K562 (cell line): ENCODE data around the gene KRTAP10-9. TPM values are rescaled to one million over a fixed set of nuclear protein-coding genes. Genes with fewer than 3 reads are reported as not detected.
A peak's percentile ranks its signal among the peaks of the same experiment; 100 is the strongest.

Source experiments
- ATAC-seq: fragments of 200-7000 bp; cut with Tn5 transposase; 3 replicates; pipeline ENCODE4 v1.9.1; 2020; ENCODE audit warnings: moderate library complexity
- BruUV-seq: library from RNA; stranded (reverse); fragments of 400-500 nt; replicated peaks from 2 replicates; lab custom pipeline; 2021; lab: Mats Ljungman, UMichigan
- CTCF ChIA-PET: fragments of 300-600 bp; formaldehyde crosslinking; extraction: SDS; loops from one replicate; lab custom pipeline; 2021; ENCODE audit warnings: low intra/inter-chr PET ratio; lab: Yijun Ruan, JAX
- POLR2A ChIA-PET: fragments of 300-600, 350-650 bp; sonication (Branson Sonifier 250); formaldehyde crosslinking; extraction: SDS; loops from one replicate; lab custom pipeline; 2021; ENCODE audit warnings: antibody characterized with exemption, inconsistent platforms; lab: Yijun Ruan, JAX
- DNase-seq, 4 experiments: peaks; one replicate each; pipeline versions ENCODE4 v3.0.0 to v3.0.0-alpha.2; 2011 to 2018; ENCODE audit warnings: low spot score in 3 of 4, mixed read lengths in 3 of 4; ENCODE audit errors: extremely low read depth in 1 of 4
- FAIRE-seq: peaks from 2 replicates; lab custom pipeline; 2011; peaks lifted over from hg19 to GRCh38; lab: Jason Lieb, UNC
- H2AFZ ChIP-seq: 2 replicates; pipeline ENCODE4 v1.6.0; 2011; ENCODE audit warnings: low read depth, low read length, control low read depth, inconsistent platforms
- H3K27ac ChIP-seq: fragments of 200-600 bp; 3 replicates; pipeline ENCODE4 v1.8.0; 2011; ENCODE audit warnings: low read depth, mild to moderate bottlenecking, control low read depth, inconsistent platforms, low read length, moderate library complexity, mixed read lengths; ENCODE audit errors: extremely low read depth
- H3K27me3 ChIP-seq, 2 experiments: fragments of 300-600 bp in 1 of 2; 2 replicates in 1 of 2; 3 replicates in 1 of 2; pipeline versions ENCODE4 v1.6.0 to v1.8.0; 2011; ENCODE audit warnings: inconsistent platforms in 2 of 2, low read length in 2 of 2, mild to moderate bottlenecking in 1 of 2, mixed read lengths in 1 of 2, moderate library complexity in 1 of 2; ENCODE audit not compliant: control insufficient read depth in 2 of 2, insufficient read depth in 2 of 2
- H3K36me3 ChIP-seq: fragments of 300-600 bp; 3 replicates; pipeline ENCODE4 v1.8.0; 2011; ENCODE audit warnings: mild to moderate bottlenecking, low read length, inconsistent platforms; ENCODE audit not compliant: control insufficient read depth, insufficient read depth
- H3K4me1 ChIP-seq, 2 experiments: fragments of 200-600 bp in 1 of 2; replicated peaks in 1 of 2; 2 replicates in 1 of 2; 3 replicates in 1 of 2; pipeline versions ENCODE4 v1.5.1 to v1.8.0; 2011; ENCODE audit warnings: inconsistent platforms in 2 of 2, low read length in 2 of 2, mild to moderate bottlenecking in 1 of 2, mixed read lengths in 1 of 2, moderate library complexity in 1 of 2; ENCODE audit not compliant: control insufficient read depth in 2 of 2, insufficient read depth in 2 of 2
- H3K4me2 ChIP-seq: 2 replicates; pipeline ENCODE4 v1.6.1; 2011; ENCODE audit warnings: low read length, control low read depth, inconsistent platforms, mixed read lengths; ENCODE audit not compliant: insufficient read depth
- H3K4me3 ChIP-seq: fragments of 200-600 bp; sonication (generic), shearing (Covaris generic); 2 replicates; pipeline ENCODE4 v1.5.1; 2016; ENCODE audit warnings: control low read depth, inconsistent platforms
- H3K79me2 ChIP-seq: fragments of 200-600 bp; 3 replicates; pipeline ENCODE4 v1.8.0; 2011; ENCODE audit warnings: low read length, inconsistent platforms; ENCODE audit not compliant: control insufficient read depth, insufficient read depth
- H3K9ac ChIP-seq, 2 experiments: 2 replicates each; pipeline versions ENCODE4 v1.6.0 to v1.6.1; 2011; ENCODE audit warnings: low read depth in 2 of 2, low read length in 2 of 2, control low read depth in 1 of 2, inconsistent platforms in 1 of 2, mild to moderate bottlenecking in 1 of 2, mixed read lengths in 1 of 2; ENCODE audit not compliant: insufficient read depth in 1 of 2
- H3K9me1 ChIP-seq: one replicate; pipeline ENCODE4 v1.6.0; 2011; ENCODE audit warnings: inconsistent platforms, mild to moderate bottlenecking, low read length, moderate library complexity; ENCODE audit not compliant: control insufficient read depth, insufficient read depth
- H3K9me3 ChIP-seq: replicated peaks from 2 replicates; pipeline ENCODE4 v1.5.1; 2011; ENCODE audit warnings: low read depth, low read length, inconsistent platforms; ENCODE audit not compliant: control insufficient read depth, insufficient read depth
- H4K20me1 ChIP-seq: replicated peaks from 2 replicates; pipeline ENCODE4 v1.6.1; 2011; ENCODE audit warnings: low read length, inconsistent platforms, mixed read lengths; ENCODE audit not compliant: control insufficient read depth, insufficient read depth
- ARID2 ChIP-seq: fragments of 450-650 bp; IDR thresholded peaks from 2 replicates; pipeline ENCODE4 v1.6.1; 2017; ENCODE audit warnings: antibody characterized with exemption, mild to moderate bottlenecking
- ETV5 ChIP-seq: sonication (generic); formaldehyde crosslinking; IDR thresholded peaks from 2 replicates; pipeline ENCODE4 v1.4.0; 2020; ENCODE audit warnings: low read depth, mild to moderate bottlenecking, missing genetic modification reagents
- HNRNPL ChIP-seq: fragments of 200-400 bp; formaldehyde crosslinking; IDR thresholded peaks from 2 replicates; pipeline ENCODE4 v1.6.1; 2017; ENCODE audit warnings: low read depth, mild to moderate bottlenecking, low read length
- IRF9 ChIP-seq: fragments of 450-650 bp; IDR thresholded peaks from 2 replicates; pipeline ENCODE4 v1.6.1; 2016; ENCODE audit warnings: missing biosample characterization, missing genetic modification characterization
- KDM1A ChIP-seq, 2 experiments: fragments of 450-650 bp; IDR thresholded peaks; 2 replicates each; pipeline ENCODE4 v1.6.1; 2016; ENCODE audit warnings: mild to moderate bottlenecking in 2 of 2
- RBM25 ChIP-seq: fragments of 200-400 bp; formaldehyde crosslinking; IDR thresholded peaks from 2 replicates; pipeline ENCODE4 v1.6.1; 2018; ENCODE audit warnings: low read length, low read depth, moderate library complexity; ENCODE audit not compliant: severe bottlenecking
- ZNF146 ChIP-seq: IDR thresholded peaks from one replicate; pipeline ENCODE4 v1.6.1; 2018; ENCODE audit warnings: missing compliant biosample characterization; ENCODE audit not compliant: unreplicated experiment
- ZNF165 ChIP-seq: fragments of 250-450 bp; sonication (Bioruptor Pico); IDR thresholded peaks from 2 replicates; pipeline ENCODE4 v1.4.0; 2020; ENCODE audit warnings: borderline replicate concordance
- WGBS: fragments of 100-300 bp; shearing (Covaris generic); methylation state at CpG from one replicate; pipeline ENCODE4 v1.1.6; 2016; ENCODE audit warnings: low coverage, mixed read lengths; ENCODE audit not compliant: insufficient coverage; ENCODE audit errors: missing lambda C conversion rate; 5-methylcytosine and 5-hydroxymethylcytosine counted together
- in situ Hi-C: fragments of 300-500 bp; cut with MboI; formaldehyde crosslinking; loops from 4 replicates; pipeline ENCODE4 v1.15.0; 2018; ENCODE audit warnings: inconsistent platforms, mixed read lengths
- intact Hi-C: fragments of 100-400 bp; cut with micrococcal nuclease; formaldehyde crosslinking; loops from 2 replicates; pipeline ENCODE4 v1.14.2; 2022
- polyA plus RNA-seq, 8 experiments: library from polyadenylated mRNA; depleted of rRNA in 4 of 8; stranded (reverse) in 5 of 8; unstranded in 3 of 8; fragments of >200 nt; fragmentation: Nextera tagmentation in 2 of 8; fragmentation: Illumina TruSeq in 1 of 8; extraction: Ambion mirVana in 2 of 8; extraction: Trizol in 1 of 8; gene quantifications; 2 replicates each; pipeline versions ENCODE4 v1.2.1 to v1.2.3, GENCODE V29; 2011 to 2014; ENCODE audit warnings: inconsistent platforms in 1 of 8, missing spikeins in 1 of 8
- total RNA-seq, 7 experiments: library from RNA; depleted of rRNA in 6 of 7; stranded (reverse); fragments of >200 nt in 6 of 7; fragmentation: Illumina TruSeq in 2 of 7; extraction: Trizol in 2 of 7; gene quantifications; 2 replicates each; pipeline versions ENCODE4 v1.2.1 to v1.2.3, GENCODE V29; 2011 to 2021; ENCODE audit warnings: low replicate concordance in 1 of 7
- TF ChIP-seq, protein P1 (sequence below): fragments of 250-450 bp; sonication (Bioruptor Pico); IDR thresholded peaks from 2 replicates; pipeline ENCODE4 v1.4.0; 2020; ENCODE audit warnings: mild to moderate bottlenecking, moderate library complexity, borderline replicate concordance

Gene KRTAP10-9
- total and polyA plus RNA-seq, 9 of the 15 experiments (the other 6 are each of a cell fraction or from before 2014, with no cell fraction given), result not detected

- H3K9ac ChIP-seq, result no peak overlapping the region
- H3K27me3 ChIP-seq, result peaks cover 0 to 9% of the 10 kb centered on the region in 2 experiments; a peak in 1 of 5 replicates
- in situ Hi-C loops, result no loop called here
- FAIRE-seq, result no peak
- H3K79me2 ChIP-seq, result no peaks in the 10 kb centered on the region
- H2AFZ ChIP-seq, result no peak overlapping the region
- intact Hi-C loops, result no loop called here
- CTCF ChIA-PET, result no interaction called here
- no TSS peak for BruUV-seq
- no peaks in the 10 kb centered on the region for H4K20me1 ChIP-seq
- H3K36me3 ChIP-seq, result no peaks in the 10 kb centered on the region
- H3K4me3 ChIP-seq, result no peak overlapping the region
- peaks cover 14 to 37% of the 10 kb centered on the region in 2 experiments for H3K4me1 ChIP-seq
- ATAC-seq, result no peak
- H3K4me2 ChIP-seq, result no peak overlapping the region
- H3K9me1 ChIP-seq, result no peaks in the 10 kb centered on the region
- no peak for DNase-seq
- 4% methylated on average over 2 of the region's 2 CpGs for WGBS
- POLR2A ChIA-PET, result no interaction called here
- TF ChIP-seq, protein P1, sequence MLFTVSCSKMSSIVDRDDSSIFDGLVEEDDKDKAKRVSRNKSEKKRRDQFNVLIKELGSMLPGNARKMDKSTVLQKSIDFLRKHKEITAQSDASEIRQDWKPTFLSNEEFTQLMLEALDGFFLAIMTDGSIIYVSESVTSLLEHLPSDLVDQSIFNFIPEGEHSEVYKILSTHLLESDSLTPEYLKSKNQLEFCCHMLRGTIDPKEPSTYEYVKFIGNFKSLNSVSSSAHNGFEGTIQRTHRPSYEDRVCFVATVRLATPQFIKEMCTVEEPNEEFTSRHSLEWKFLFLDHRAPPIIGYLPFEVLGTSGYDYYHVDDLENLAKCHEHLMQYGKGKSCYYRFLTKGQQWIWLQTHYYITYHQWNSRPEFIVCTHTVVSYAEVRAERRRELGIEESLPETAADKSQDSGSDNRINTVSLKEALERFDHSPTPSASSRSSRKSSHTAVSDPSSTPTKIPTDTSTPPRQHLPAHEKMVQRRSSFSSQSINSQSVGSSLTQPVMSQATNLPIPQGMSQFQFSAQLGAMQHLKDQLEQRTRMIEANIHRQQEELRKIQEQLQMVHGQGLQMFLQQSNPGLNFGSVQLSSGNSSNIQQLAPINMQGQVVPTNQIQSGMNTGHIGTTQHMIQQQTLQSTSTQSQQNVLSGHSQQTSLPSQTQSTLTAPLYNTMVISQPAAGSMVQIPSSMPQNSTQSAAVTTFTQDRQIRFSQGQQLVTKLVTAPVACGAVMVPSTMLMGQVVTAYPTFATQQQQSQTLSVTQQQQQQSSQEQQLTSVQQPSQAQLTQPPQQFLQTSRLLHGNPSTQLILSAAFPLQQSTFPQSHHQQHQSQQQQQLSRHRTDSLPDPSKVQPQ (CRISPR knock-in tag), result no peak
- no peak for TF ChIP-seq ETV5 (CRISPR knock-in tag)
- peak; percentile 64 for TF ChIP-seq ZNF146 (CRISPR knock-in tag)
- no peak for TF ChIP-seq HNRNPL
- no peak for TF ChIP-seq IRF9 (tag)
- TF ChIP-seq KDM1A (IDR thresholded peaks at IDR 0.05), result 0 out of 4 replicates have a peak, but pooled peaks of 1 of the 2 experiments have one; percentile 8
- no peak for TF ChIP-seq ARID2
- peak; percentile 48 for TF ChIP-seq RBM25
- no peak for TF ChIP-seq ZNF165 (CRISPR knock-in tag)
- no peak overlapping the region for H3K27ac ChIP-seq
- H3K9me3 ChIP-seq, result no peaks in the 10 kb centered on the region; the same call in 1 of the 2 replicates
Observed at GRCh38 chr21:44589094-44589493, 37.8 kb upstream of the KRTAP10-9 start.
